ENCODE data around the gene SNORC.

DNA sequence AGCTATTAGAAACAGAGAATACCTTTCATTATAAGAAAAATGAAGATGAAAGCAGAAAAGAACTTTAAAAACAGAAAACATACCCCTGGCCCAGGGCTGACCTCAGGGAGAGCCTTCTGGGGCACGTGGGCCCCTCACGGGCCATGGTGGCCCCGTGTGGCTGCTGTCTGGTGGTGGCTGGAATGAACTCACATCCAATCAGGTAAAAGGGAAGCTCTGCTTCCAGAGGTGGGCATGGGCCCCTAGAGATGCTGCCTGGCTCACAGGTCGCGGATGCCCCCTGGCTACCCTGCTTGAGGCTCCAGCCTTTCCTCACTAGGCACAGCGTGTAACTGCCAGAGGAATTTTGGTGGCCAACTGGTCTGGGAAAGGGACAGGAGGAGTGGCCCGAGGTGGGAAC, 16.6 kb downstream of the SNORC start:
- TF ChIP-seq, protein P1, sequence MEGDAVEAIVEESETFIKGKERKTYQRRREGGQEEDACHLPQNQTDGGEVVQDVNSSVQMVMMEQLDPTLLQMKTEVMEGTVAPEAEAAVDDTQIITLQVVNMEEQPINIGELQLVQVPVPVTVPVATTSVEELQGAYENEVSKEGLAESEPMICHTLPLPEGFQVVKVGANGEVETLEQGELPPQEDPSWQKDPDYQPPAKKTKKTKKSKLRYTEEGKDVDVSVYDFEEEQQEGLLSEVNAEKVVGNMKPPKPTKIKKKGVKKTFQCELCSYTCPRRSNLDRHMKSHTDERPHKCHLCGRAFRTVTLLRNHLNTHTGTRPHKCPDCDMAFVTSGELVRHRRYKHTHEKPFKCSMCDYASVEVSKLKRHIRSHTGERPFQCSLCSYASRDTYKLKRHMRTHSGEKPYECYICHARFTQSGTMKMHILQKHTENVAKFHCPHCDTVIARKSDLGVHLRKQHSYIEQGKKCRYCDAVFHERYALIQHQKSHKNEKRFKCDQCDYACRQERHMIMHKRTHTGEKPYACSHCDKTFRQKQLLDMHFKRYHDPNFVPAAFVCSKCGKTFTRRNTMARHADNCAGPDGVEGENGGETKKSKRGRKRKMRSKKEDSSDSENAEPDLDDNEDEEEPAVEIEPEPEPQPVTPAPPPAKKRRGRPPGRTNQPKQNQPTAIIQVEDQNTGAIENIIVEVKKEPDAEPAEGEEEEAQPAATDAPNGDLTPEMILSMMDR (IDR thresholded peaks at IDR 0.05): no peak
- TF ChIP-seq POLR2A (IDR thresholded peaks at IDR 0.05): no peak

All from prostate gland (tissue), 2 donors.